ENCODE data around the gene LBR.

The LBR gene

GRCh38 chr1:225449261-225449660, 21.4 kb upstream of the LBR start:
- Histone ChIP-seq H3K36me3 (ENCODE audit: insufficient read depth, low read length) (no peaks in the 10 kb centered on the region; the same call in 1 of the 2 replicates), H3K9ac (ENCODE audit: low read length) (no peak overlapping the region), H3K9me2 (ENCODE audit: low read depth, low read length) (no peaks in the 10 kb centered on the region), H2AFZ (ENCODE audit: low read length) (no peak overlapping the region), H4K20me1 (ENCODE audit: insufficient read depth, low read length) (no peaks in the 10 kb centered on the region), H3K4me1 (ENCODE audit: insufficient read depth, low read length, severe bottlenecking) (peaks cover 18% of the 10 kb centered on the region), H3K27ac (ENCODE audit: low read depth, low read length, poor library complexity, severe bottlenecking) (no peak overlapping the region), H3K27me3 (ENCODE audit: insufficient read depth, low read length) (no peaks in the 10 kb centered on the region), H3K4me2 (ENCODE audit: low read length) (no peak overlapping the region), H3F3A (ENCODE audit: insufficient read depth, low read length) (no peaks in the 10 kb centered on the region), H3K79me2 (ENCODE audit: insufficient read depth, low read length) (no peaks in the 10 kb centered on the region), H3K9me3 (ENCODE audit: low read length) (peaks cover 6% of the 10 kb centered on the region), H3K4me3 (ENCODE audit: low read depth, low read length, poor library complexity, severe bottlenecking) (no peak overlapping the region)
- TF ChIP-seq EZH2 (IDR thresholded peaks at IDR 0.05; ENCODE audit: borderline replicate concordance, low read length), result no peak
- TF ChIP-seq, protein P1, sequence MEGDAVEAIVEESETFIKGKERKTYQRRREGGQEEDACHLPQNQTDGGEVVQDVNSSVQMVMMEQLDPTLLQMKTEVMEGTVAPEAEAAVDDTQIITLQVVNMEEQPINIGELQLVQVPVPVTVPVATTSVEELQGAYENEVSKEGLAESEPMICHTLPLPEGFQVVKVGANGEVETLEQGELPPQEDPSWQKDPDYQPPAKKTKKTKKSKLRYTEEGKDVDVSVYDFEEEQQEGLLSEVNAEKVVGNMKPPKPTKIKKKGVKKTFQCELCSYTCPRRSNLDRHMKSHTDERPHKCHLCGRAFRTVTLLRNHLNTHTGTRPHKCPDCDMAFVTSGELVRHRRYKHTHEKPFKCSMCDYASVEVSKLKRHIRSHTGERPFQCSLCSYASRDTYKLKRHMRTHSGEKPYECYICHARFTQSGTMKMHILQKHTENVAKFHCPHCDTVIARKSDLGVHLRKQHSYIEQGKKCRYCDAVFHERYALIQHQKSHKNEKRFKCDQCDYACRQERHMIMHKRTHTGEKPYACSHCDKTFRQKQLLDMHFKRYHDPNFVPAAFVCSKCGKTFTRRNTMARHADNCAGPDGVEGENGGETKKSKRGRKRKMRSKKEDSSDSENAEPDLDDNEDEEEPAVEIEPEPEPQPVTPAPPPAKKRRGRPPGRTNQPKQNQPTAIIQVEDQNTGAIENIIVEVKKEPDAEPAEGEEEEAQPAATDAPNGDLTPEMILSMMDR (IDR thresholded peaks at IDR 0.05; ENCODE audit: low read length), result no peak

DNA sequence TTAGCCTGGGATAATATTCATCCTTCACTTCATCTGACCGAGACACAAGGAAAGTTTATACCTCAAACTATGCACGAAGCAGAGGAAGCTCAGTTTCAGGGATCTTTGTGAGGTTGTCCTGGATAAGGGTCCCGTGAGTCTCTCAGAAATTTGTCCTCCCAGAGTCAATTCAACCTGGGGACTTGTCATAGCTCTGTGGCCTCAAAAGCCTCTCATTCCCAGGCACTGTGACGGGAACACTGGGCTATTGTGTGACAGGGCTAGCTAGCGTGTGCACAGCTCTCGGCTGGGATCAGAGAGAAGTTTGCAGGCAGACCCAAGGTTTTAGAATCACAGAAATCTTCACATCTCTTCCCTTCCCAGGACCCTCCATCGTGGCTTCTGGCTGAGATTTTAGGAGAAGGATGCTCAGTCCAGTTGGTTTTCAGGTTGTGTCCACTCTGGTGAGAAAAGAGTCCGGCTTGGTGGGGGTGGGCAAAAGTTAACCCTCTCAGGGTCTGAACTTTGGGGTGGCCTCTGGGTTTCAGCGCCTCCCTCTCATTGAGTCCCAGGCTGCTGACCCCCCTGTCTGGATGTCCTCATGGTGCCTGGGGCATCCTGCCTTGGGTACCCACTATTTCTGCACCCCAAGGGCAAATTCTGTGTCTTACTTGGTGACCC, 20.4 kb upstream of the LBR start:
- Histone ChIP-seq H3K4me1 (ENCODE audit: insufficient read depth, low read length, severe bottlenecking) (peaks cover 27% of the 10 kb centered on the region), H3K4me2 (ENCODE audit: low read length) (no peak overlapping the region), H3K9me3 (ENCODE audit: low read length) (no peaks in the 10 kb centered on the region), H3K4me3 (ENCODE audit: low read depth, low read length, poor library complexity, severe bottlenecking) (no peak overlapping the region), H3K79me2 (ENCODE audit: insufficient read depth, low read length) (no peaks in the 10 kb centered on the region), H3K27me3 (ENCODE audit: insufficient read depth, low read length) (no peaks in the 10 kb centered on the region), H2AFZ (ENCODE audit: low read length) (no peak overlapping the region), H3K9me2 (ENCODE audit: low read depth, low read length) (no peaks in the 10 kb centered on the region), H3K27ac (ENCODE audit: low read depth, low read length, poor library complexity, severe bottlenecking) (no peak overlapping the region), H3K36me3 (ENCODE audit: insufficient read depth, low read length) (no peaks in the 10 kb centered on the region; the same call in 1 of the 2 replicates), H3K9ac (ENCODE audit: low read length) (no peak overlapping the region), H3F3A (ENCODE audit: insufficient read depth, low read length) (no peaks in the 10 kb centered on the region), H4K20me1 (ENCODE audit: insufficient read depth, low read length) (no peaks in the 10 kb centered on the region)
- TF ChIP-seq, protein P1 (IDR thresholded peaks at IDR 0.05; ENCODE audit: low read length), result no peak
- TF ChIP-seq EZH2 (IDR thresholded peaks at IDR 0.05; ENCODE audit: borderline replicate concordance, low read length), result no peak

DNA sequence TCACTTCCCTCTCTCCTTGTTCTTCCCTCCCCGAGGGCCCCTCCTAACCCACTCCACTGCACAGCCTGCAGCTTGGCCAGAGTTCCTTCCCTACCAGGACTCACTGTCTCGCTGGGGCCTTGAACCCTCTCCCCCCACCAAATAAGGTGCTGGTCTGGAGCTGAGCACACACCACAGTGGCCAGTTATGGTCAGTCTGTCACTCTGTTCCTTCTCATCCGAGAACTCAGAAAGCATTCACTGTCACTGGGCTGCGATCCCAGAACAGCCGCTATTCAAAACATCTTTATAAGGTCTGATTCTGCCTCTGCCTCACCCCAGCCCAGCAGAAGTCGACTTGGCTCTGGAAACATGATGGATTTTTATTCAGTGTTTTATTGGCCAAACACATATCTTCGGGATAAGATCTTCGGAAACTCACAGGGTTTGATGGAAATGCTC, 19.8 kb upstream of the LBR start:
- TF ChIP-seq EZH2 (IDR thresholded peaks at IDR 0.05; ENCODE audit: borderline replicate concordance, low read length), result no peak
- TF ChIP-seq, protein P1 (IDR thresholded peaks at IDR 0.05; ENCODE audit: low read length), result no peak
- Histone ChIP-seq H3K4me3 (ENCODE audit: low read depth, low read length, poor library complexity, severe bottlenecking) (no peak overlapping the region), H3K27me3 (ENCODE audit: insufficient read depth, low read length) (no peaks in the 10 kb centered on the region), H3F3A (ENCODE audit: insufficient read depth, low read length) (no peaks in the 10 kb centered on the region), H3K9me2 (ENCODE audit: low read depth, low read length) (no peaks in the 10 kb centered on the region), H2AFZ (ENCODE audit: low read length) (no peak overlapping the region), H3K4me2 (ENCODE audit: low read length) (no peak overlapping the region), H3K9ac (ENCODE audit: low read length) (no peak overlapping the region), H3K27ac (ENCODE audit: low read depth, low read length, poor library complexity, severe bottlenecking) (no peak overlapping the region), H3K36me3 (ENCODE audit: insufficient read depth, low read length) (no peaks in the 10 kb centered on the region), H4K20me1 (ENCODE audit: insufficient read depth, low read length) (no peaks in the 10 kb centered on the region), H3K4me1 (ENCODE audit: insufficient read depth, low read length, severe bottlenecking) (peaks cover 33% of the 10 kb centered on the region), H3K9me3 (ENCODE audit: low read length) (no peaks in the 10 kb centered on the region), H3K79me2 (ENCODE audit: insufficient read depth, low read length) (no peaks in the 10 kb centered on the region)

Data from OCI-LY1 (cell line).